Keratinocyte (primary cell): ENCODE results near the gene SLIT3. TPM values are rescaled to one million over a fixed set of nuclear protein-coding genes. Genes with fewer than 3 reads are reported as not detected.

Experiments used
- DNase-seq: peaks from one replicate; pipeline ENCODE4 v3.0.0-alpha.2; 2011; ENCODE audit warnings: low read depth, missing footprints, low spot score
- FAIRE-seq: peaks from 2 replicates; lab custom pipeline; 2011; peaks lifted over from hg19 to GRCh38; lab: Jason Lieb, UNC
- H2AFZ ChIP-seq: 2 replicates; pipeline ENCODE4 v1.6.0; 2012; ENCODE audit warnings: low read length, control low read depth, inconsistent platforms; ENCODE audit not compliant: control insufficient read depth
- H3K27ac ChIP-seq: 2 replicates; pipeline ENCODE4 v1.5.1; 2011; ENCODE audit warnings: low read length; ENCODE audit not compliant: control insufficient read depth, insufficient read depth
- H3K27me3 ChIP-seq: 3 replicates; pipeline ENCODE4 v1.6.0; 2011; ENCODE audit warnings: low read length; ENCODE audit not compliant: control insufficient read depth, insufficient read depth; ENCODE audit errors: extremely low read depth
- H3K36me3 ChIP-seq, 2 experiments: 2 replicates in 1 of 2; 3 replicates in 1 of 2; pipeline ENCODE4 v1.5.1; 2011; ENCODE audit warnings: low read length in 2 of 2, mild to moderate bottlenecking in 1 of 2; ENCODE audit not compliant: control insufficient read depth in 2 of 2, insufficient read depth in 2 of 2; ENCODE audit errors: extremely low read depth in 1 of 2
- H3K4me1 ChIP-seq: 3 replicates; pipeline ENCODE4 v1.5.1; 2011; ENCODE audit warnings: low read length; ENCODE audit not compliant: control insufficient read depth, insufficient read depth; ENCODE audit errors: extremely low read depth
- H3K4me2 ChIP-seq: 3 replicates; pipeline ENCODE4 v1.6.0; 2011; ENCODE audit warnings: low read depth, low read length; ENCODE audit not compliant: control insufficient read depth, insufficient read depth; ENCODE audit errors: extremely low read depth
- H3K4me3 ChIP-seq, 3 experiments: fragments of 200-600 bp in 1 of 3; sonication (generic) in 1 of 3; 2 replicates in 2 of 3; 3 replicates in 1 of 3; pipeline ENCODE4 v1.5.1; 2011 to 2016; ENCODE audit warnings: low read length in 3 of 3, mild to moderate bottlenecking in 3 of 3, control low read depth in 2 of 3, inconsistent platforms in 1 of 3, low read depth in 1 of 3, mixed read lengths in 1 of 3, mixed run types in 1 of 3, moderate library complexity in 1 of 3; ENCODE audit not compliant: control insufficient read depth in 2 of 3, insufficient read depth in 2 of 3; ENCODE audit errors: extremely low read depth in 1 of 3
- H3K79me2 ChIP-seq: 2 replicates; pipeline ENCODE4 v1.6.0; 2012; ENCODE audit warnings: low read length; ENCODE audit not compliant: control insufficient read depth, insufficient read depth
- H3K9ac ChIP-seq: 3 replicates; pipeline ENCODE4 v1.6.0; 2011; ENCODE audit warnings: low read length; ENCODE audit not compliant: control insufficient read depth, insufficient read depth; ENCODE audit errors: extremely low read depth
- H3K9me1 ChIP-seq: 3 replicates; pipeline ENCODE4 v1.6.0; 2011; ENCODE audit warnings: low read length; ENCODE audit not compliant: control insufficient read depth, insufficient read depth; ENCODE audit errors: extremely low read depth
- H3K9me3 ChIP-seq: 2 replicates; pipeline ENCODE4 v1.5.1; 2012; ENCODE audit warnings: low read depth, low read length; ENCODE audit not compliant: control insufficient read depth
- H4K20me1 ChIP-seq: 3 replicates; pipeline ENCODE4 v1.6.0; 2011; ENCODE audit warnings: low read length; ENCODE audit not compliant: control insufficient read depth, insufficient read depth; ENCODE audit errors: extremely low read depth
- CTCF ChIP-seq, 3 experiments: IDR thresholded peaks in 1 of 3; conservative IDR thresholded peaks in 1 of 3; optimal IDR thresholded peaks in 1 of 3; 2 replicates in 2 of 3; 3 replicates in 1 of 3; pipeline versions ENCODE3 to v1.5.1; 2011; ENCODE audit warnings: low read length in 3 of 3, mild to moderate bottlenecking in 3 of 3, moderate library complexity in 2 of 3, control low read depth in 1 of 3, inconsistent platforms in 1 of 3; ENCODE audit not compliant: insufficient read depth in 2 of 3; ENCODE audit errors: extremely low read depth in 1 of 3
- EZH2 ChIP-seq: IDR thresholded peaks from one replicate; pipeline ENCODE4 v1.6.1; 2012; ENCODE audit warnings: inconsistent platforms, mild to moderate bottlenecking, low read length, moderate library complexity
- dilution Hi-C: fragments of 300-500 bp; cut with MboI; formaldehyde crosslinking; loops from one replicate; pipeline ENCODE4 v1.7.0; 2020; ENCODE audit warnings: low sequenced_read_pairs; ENCODE audit not compliant: extremely low pct_ligation_motif_present
- polyA plus RNA-seq, 5 experiments: library from polyadenylated mRNA; depleted of rRNA in 3 of 5; stranded (reverse) in 3 of 5; stranded (forward) in 1 of 5; unstranded in 1 of 5; fragments of >200 nt; gene quantifications; 1 replicate in 1 of 5; 2 replicates in 3 of 5; 3 replicates in 1 of 5; pipeline versions ENCODE4 v1.2.1 to v1.2.3, GENCODE V29; 2011 to 2012; ENCODE audit warnings: missing spikeins in 2 of 5, low read depth in 1 of 5, low replicate concordance in 1 of 5

The SLIT3 gene
- polyA plus RNA-seq, 1 donor (not counting 4 experiments of a cell fraction or from before 2014, with no cell fraction given): 2.4 TPM

GRCh38 chr5:169301386-169301934 lies 521 bp upstream of the SLIT3 start:
- H3K36me3 ChIP-seq: no peaks in the 10 kb centered on the region
- TF ChIP-seq EZH2: no peak
- no peak for TF ChIP-seq CTCF (optimal IDR thresholded peaks at IDR 0.05 in 1 of 3, IDR thresholded peaks at IDR 0.05 in 1 of 3, conservative IDR thresholded peaks at IDR 0.05 in 1 of 3; ENCODE audit: extremely low read depth in 1 of 3, insufficient read depth in 2 of 3, low read length in 3 of 3)
- H3K4me3 ChIP-seq: peak overlapping the region; percentile 46 to 71 (median 58)
- H3K27ac ChIP-seq: no peak overlapping the region
- peaks cover 7% of the 10 kb centered on the region for H3K27me3 ChIP-seq
- peak overlapping the region; percentile 60 for H3K9ac ChIP-seq
- H3K79me2 ChIP-seq: no peaks in the 10 kb centered on the region
- peaks cover 2% of the 10 kb centered on the region for H3K9me1 ChIP-seq
- H3K9me3 ChIP-seq: no peaks in the 10 kb centered on the region
- dilution Hi-C loops: no loop called here
- peak overlapping the region; percentile 79 for H3K4me2 ChIP-seq
- no peak for DNase-seq
- FAIRE-seq: no peak
- peak overlapping the region; percentile 54 for H2AFZ ChIP-seq
- H4K20me1 ChIP-seq: no peaks in the 10 kb centered on the region
- H3K4me1 ChIP-seq: peaks cover 21% of the 10 kb centered on the region

GRCh38 chr5:169299663-169300467 lies 1.1 kb downstream of the SLIT3 start:
- Histone ChIP-seq H3K79me2 (no peaks in the 10 kb centered on the region), H3K4me2 (peak overlapping the region; percentile 79), H3K9me3 (no peaks in the 10 kb centered on the region), H3K9ac (peak overlapping the region; percentile 60), H4K20me1 (no peaks in the 10 kb centered on the region), H3K27me3 (peaks cover 7% of the 10 kb centered on the region), H3K9me1 (peaks cover 2% of the 10 kb centered on the region), H3K4me1 (peaks cover 21% of the 10 kb centered on the region), H2AFZ (peak overlapping the region; percentile 58), H3K4me3 (peak overlapping the region; percentile 46 to 71 (median 58)), H3K36me3 (no peaks in the 10 kb centered on the region), H3K27ac (no peak overlapping the region)
- no peak for TF ChIP-seq CTCF (optimal IDR thresholded peaks at IDR 0.05 in 1 of 3, IDR thresholded peaks at IDR 0.05 in 1 of 3, conservative IDR thresholded peaks at IDR 0.05 in 1 of 3; ENCODE audit: extremely low read depth in 1 of 3, insufficient read depth in 2 of 3, low read length in 3 of 3)
- no peak for TF ChIP-seq EZH2
- FAIRE-seq (no peak), DNase-seq (no peak)
- dilution Hi-C loops: no loop called here
